ENCODE results near the gene COL18A1. TPM values are rescaled to one million over a fixed set of nuclear protein-coding genes. Genes with fewer than 3 reads are reported as not detected.

The COL18A1 gene
- total RNA-seq, 1 donor from 2014 or later = 61.1 TPM

DNA sequence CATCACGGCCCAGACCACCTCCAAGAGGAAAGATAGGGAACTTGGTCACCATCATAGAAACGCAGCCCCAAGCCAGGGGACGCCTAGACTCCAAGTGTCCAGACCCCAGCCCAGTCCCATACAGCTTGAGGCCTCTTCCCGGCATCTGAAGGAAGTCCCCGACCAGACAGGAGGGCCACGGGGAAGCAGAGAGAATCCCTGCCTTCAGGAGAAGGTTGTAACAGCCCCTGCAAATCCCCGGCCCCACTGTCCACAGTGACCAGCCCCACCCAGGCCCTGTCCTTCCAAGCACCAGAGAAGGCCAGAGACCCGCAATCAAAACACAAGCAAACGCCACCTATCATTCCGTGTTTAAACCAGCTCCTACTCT lies 135.6 kb downstream of the COL18A1 start:
- H3K4me3 Mint-ChIP-seq (ENCODE audit: unreplicated experiment) = peak overlapping the region; percentile 86

DNA sequence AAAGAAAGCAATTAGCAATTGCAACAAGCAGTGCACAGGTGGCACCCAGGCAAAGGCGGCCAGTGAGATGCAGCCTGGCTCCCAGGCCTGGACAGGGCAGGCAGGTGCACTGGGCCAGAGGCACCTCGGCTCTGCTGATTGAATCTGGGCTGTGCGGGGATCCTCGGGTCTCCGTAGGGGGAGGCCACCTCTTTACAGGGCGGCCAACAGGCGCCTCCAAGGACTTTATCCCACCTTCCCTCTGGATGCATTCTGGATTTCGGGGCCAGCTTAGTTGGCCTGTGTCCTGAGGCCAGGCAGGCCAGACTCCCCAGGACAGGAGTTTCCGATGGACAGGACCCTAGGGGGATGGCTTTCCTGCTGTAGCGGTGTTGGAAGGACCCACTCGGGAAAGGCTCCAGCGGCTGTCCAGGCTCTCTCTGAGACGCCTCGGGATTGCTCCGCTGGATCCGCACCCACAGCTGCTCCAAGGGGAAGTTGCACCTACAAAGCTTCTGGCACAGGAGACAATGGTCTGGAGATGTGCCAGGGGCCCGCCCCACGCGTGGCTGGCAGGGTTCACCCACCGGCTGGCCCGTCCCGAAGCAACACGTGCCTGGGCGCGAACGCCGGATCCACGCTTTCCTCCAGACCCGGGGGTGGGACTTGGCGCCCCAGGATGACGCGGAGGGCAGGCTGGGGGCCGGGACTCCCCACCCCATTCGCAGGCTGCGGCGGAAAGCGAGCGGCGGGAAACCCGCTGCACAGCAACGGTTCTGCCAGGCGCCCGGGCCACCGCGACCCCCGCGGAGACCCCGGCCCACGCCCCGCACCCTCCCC lies 136.5 kb downstream of the COL18A1 start:
- Mint-ChIP-seq H3K4me1 (ENCODE audit: unreplicated experiment) (peaks cover 6% of the 10 kb centered on the region), H3K4me3 (ENCODE audit: unreplicated experiment) (peak overlapping the region; percentile 86), H3K27me3 (ENCODE audit: unreplicated experiment) (peaks cover 7% of the 10 kb centered on the region), H3K36me3 (ENCODE audit: low read depth, unreplicated experiment) (peaks cover 4% of the 10 kb centered on the region), H3K9me3 (ENCODE audit: unreplicated experiment) (no peaks in the 10 kb centered on the region), H3K27ac (ENCODE audit: unreplicated experiment) (no peak overlapping the region)
- TF ChIP-seq, protein P1, sequence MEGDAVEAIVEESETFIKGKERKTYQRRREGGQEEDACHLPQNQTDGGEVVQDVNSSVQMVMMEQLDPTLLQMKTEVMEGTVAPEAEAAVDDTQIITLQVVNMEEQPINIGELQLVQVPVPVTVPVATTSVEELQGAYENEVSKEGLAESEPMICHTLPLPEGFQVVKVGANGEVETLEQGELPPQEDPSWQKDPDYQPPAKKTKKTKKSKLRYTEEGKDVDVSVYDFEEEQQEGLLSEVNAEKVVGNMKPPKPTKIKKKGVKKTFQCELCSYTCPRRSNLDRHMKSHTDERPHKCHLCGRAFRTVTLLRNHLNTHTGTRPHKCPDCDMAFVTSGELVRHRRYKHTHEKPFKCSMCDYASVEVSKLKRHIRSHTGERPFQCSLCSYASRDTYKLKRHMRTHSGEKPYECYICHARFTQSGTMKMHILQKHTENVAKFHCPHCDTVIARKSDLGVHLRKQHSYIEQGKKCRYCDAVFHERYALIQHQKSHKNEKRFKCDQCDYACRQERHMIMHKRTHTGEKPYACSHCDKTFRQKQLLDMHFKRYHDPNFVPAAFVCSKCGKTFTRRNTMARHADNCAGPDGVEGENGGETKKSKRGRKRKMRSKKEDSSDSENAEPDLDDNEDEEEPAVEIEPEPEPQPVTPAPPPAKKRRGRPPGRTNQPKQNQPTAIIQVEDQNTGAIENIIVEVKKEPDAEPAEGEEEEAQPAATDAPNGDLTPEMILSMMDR (IDR thresholded peaks at IDR 0.05; ENCODE audit: unreplicated experiment) = no peak
- peak; percentile 21 for DNase-seq (ENCODE audit: low spot score)

More for the DNA sequence above, 135.6 kb downstream of the COL18A1 start:
- H3K36me3 Mint-ChIP-seq (ENCODE audit: low read depth, unreplicated experiment) = peaks cover 4% of the 10 kb centered on the region
- peaks cover 6% of the 10 kb centered on the region for H3K4me1 Mint-ChIP-seq (ENCODE audit: unreplicated experiment)
- TF ChIP-seq, protein P1 (IDR thresholded peaks at IDR 0.05; ENCODE audit: unreplicated experiment) = no peak
- DNase-seq (ENCODE audit: low spot score) = peak; percentile 3
- peaks cover 7% of the 10 kb centered on the region for H3K27me3 Mint-ChIP-seq (ENCODE audit: unreplicated experiment)
- no peaks in the 10 kb centered on the region for H3K9me3 Mint-ChIP-seq (ENCODE audit: unreplicated experiment)
- H3K27ac Mint-ChIP-seq (ENCODE audit: unreplicated experiment) = no peak overlapping the region

DNA sequence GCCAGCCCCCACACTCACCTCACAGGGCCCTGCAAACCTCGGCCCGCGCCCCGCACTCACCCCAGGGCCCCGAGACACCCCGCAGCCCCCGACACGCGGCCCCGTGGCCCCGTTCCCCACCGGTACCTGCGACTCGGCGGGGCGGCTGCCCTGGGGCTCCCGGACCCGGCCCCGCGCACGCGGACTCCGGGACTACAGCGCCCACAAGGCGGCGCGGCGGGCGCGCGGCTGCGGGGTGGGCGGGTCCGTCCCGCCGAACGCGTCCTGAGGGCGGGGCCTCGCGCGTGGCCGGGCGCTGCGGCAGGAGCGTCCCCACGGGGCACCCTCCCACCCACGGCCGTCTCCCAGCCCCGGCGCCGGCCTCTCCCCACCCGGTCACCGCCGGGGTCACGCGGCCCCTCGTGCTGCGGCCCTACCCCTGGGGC lies 137.3 kb downstream of the COL18A1 start, which contains the start of gene SLC19A1:
TSS of gene SLC19A1 (minus strand) at position 199 of the 425 bp plus-strand sequence. CDS start 4,481 bp downstream, outside the sequence.
- TF ChIP-seq, protein P1 (IDR thresholded peaks at IDR 0.05; ENCODE audit: unreplicated experiment) = no peak
- Mint-ChIP-seq H3K9me3 (ENCODE audit: unreplicated experiment) (no peaks in the 10 kb centered on the region), H3K27me3 (ENCODE audit: unreplicated experiment) (peaks cover 7% of the 10 kb centered on the region), H3K4me3 (ENCODE audit: unreplicated experiment) (peak within 1 kb of the TSS; percentile 81), H3K4me1 (ENCODE audit: unreplicated experiment) (peaks cover 6% of the 10 kb centered on the region), H3K27ac (ENCODE audit: unreplicated experiment) (no peak within 1 kb of the TSS), H3K36me3 (ENCODE audit: low read depth, unreplicated experiment) (peaks cover 4% of the 10 kb centered on the region)
- DNase-seq (ENCODE audit: low spot score) = peak; percentile 78

DNA sequence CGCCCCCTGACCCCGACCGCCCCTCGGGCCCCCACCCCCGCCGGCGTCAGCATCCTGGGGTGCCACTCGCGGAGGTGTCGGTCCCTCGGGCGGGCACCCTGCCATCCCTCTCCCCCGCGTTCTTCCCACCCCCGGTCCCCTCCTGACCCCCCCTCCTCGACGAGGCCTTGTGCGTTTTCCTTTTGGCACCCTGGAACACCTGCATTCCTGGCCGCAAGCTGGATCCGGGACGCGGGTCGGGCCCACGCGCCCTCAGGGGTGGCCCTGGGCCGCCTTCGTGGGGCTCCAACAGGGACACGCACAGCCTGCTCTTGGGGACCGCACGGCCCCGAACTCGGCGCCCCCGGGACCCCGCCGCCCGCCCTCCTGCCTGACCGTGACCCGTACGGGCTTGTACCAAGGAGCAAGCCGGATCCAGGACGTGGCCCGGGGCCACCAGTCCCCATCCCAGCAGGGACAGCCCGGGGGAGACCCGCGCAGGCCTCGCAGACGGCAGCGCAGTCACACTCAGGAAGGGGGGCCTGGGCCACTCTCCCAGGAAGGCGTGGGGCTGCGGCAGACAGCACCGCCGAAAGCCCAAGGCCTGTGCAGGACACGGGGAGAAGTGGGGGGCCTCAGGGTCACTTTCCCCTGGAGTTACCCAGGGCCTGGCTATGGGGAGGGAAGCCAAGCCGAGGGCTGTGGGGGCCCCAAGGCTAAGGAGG lies 137.9 kb downstream of the COL18A1 start:
- peaks cover 7% of the 10 kb centered on the region for H3K27me3 Mint-ChIP-seq (ENCODE audit: unreplicated experiment)
- DNase-seq (ENCODE audit: low spot score) = peak; percentile 7
- TF ChIP-seq, protein P1 (IDR thresholded peaks at IDR 0.05; ENCODE audit: unreplicated experiment) = no peak
- H3K9me3 Mint-ChIP-seq (ENCODE audit: unreplicated experiment) = no peaks in the 10 kb centered on the region
- H3K27ac Mint-ChIP-seq (ENCODE audit: unreplicated experiment) = no peak overlapping the region
- peaks cover 4% of the 10 kb centered on the region for H3K36me3 Mint-ChIP-seq (ENCODE audit: low read depth, unreplicated experiment)
- no peak overlapping the region for H3K4me3 Mint-ChIP-seq (ENCODE audit: unreplicated experiment)
- peaks cover 6% of the 10 kb centered on the region for H3K4me1 Mint-ChIP-seq (ENCODE audit: unreplicated experiment)

DNA sequence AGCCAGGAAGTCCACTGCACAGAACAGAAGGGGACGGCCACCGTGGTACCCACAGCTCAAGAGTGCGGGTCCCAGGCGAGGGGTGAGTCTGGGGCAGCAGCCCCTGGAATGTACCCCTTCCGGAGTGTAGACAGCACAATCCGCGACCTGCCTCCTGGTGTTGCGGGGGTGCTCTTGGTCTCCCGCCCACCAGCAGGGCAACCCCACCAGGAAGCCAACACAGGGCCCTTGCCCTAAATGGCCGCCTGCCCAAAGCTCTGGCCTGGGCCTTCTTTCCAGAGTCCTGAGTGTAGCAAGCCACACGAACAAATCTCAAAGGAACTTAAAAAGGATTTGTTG lies 138.4 kb downstream of the COL18A1 start:
- Mint-ChIP-seq H3K27ac (ENCODE audit: unreplicated experiment) (no peak overlapping the region), H3K9me3 (ENCODE audit: unreplicated experiment) (no peaks in the 10 kb centered on the region), H3K27me3 (ENCODE audit: unreplicated experiment) (peaks cover 7% of the 10 kb centered on the region), H3K4me1 (ENCODE audit: unreplicated experiment) (peaks cover 6% of the 10 kb centered on the region), H3K36me3 (ENCODE audit: low read depth, unreplicated experiment) (peaks cover 4% of the 10 kb centered on the region), H3K4me3 (ENCODE audit: unreplicated experiment) (peak overlapping the region; percentile 84)
- TF ChIP-seq, protein P1 (IDR thresholded peaks at IDR 0.05; ENCODE audit: unreplicated experiment) = no peak
- peak; percentile 12 for DNase-seq (ENCODE audit: low spot score)

Data from endothelial cell (in vitro differentiated cells).